Glutamatergic neuron (in vitro differentiated cells): ENCODE data around the gene SHISAL2A. TPM values are rescaled to one million over a fixed set of nuclear protein-coding genes. Genes with fewer than 3 reads are reported as not detected.

Source experiments
- DNase-seq: peaks from one replicate; pipeline ENCODE4 v3.0.0; 2022
- H3K27ac Mint-ChIP-seq: one replicate; pipeline ENCODE4 v1.8.0; 2020; ENCODE audit warnings: mild to moderate bottlenecking, mixed read lengths, inconsistent platforms; ENCODE audit not compliant: unreplicated experiment
- H3K27me3 Mint-ChIP-seq: one replicate; pipeline ENCODE4 v1.8.0; 2020; ENCODE audit warnings: mild to moderate bottlenecking, moderate library complexity, mixed read lengths, inconsistent platforms; ENCODE audit not compliant: unreplicated experiment
- H3K36me3 Mint-ChIP-seq: one replicate; pipeline ENCODE4 v1.8.0; 2020; ENCODE audit warnings: mild to moderate bottlenecking, mixed read lengths, inconsistent platforms; ENCODE audit not compliant: unreplicated experiment
- H3K4me1 Mint-ChIP-seq: one replicate; pipeline ENCODE4 v1.8.0; 2020; ENCODE audit warnings: mild to moderate bottlenecking, low read depth, mixed read lengths, inconsistent platforms; ENCODE audit not compliant: unreplicated experiment
- H3K4me3 Mint-ChIP-seq: one replicate; pipeline ENCODE4 v1.8.0; 2020; ENCODE audit warnings: mild to moderate bottlenecking, mixed read lengths, inconsistent platforms; ENCODE audit not compliant: unreplicated experiment
- H3K9me3 Mint-ChIP-seq: one replicate; pipeline ENCODE4 v1.8.0; 2020; ENCODE audit warnings: mild to moderate bottlenecking, moderate library complexity, mixed read lengths, inconsistent platforms; ENCODE audit not compliant: unreplicated experiment
- CTCF ChIP-seq: fragments of 200-600 bp; sonication (generic); IDR thresholded peaks from one replicate; pipeline ENCODE4 v1.5.0; 2021; ENCODE audit not compliant: partially characterized antibody, unreplicated experiment
- total RNA-seq: library from RNA; stranded (reverse); fragmentation: NEBNext Ultra II Directional; extraction: Animal tissue kit (Norgen Biotek cat#: 25700); gene quantifications from one replicate; pipeline ENCODE4 v1.2.1, GENCODE V29; 2021; ENCODE audit not compliant: unreplicated experiment

The SHISAL2A gene
- total RNA-seq, 1 donor from 2014 or later: not detected

GRCh38 chr1:52677076-52677806 lies 44.3 kb downstream of the SHISAL2A start:
- H3K9me3 Mint-ChIP-seq: no peaks in the 10 kb centered on the region
- no peaks in the 10 kb centered on the region for H3K36me3 Mint-ChIP-seq
- H3K27me3 Mint-ChIP-seq: peaks cover 4% of the 10 kb centered on the region
- H3K4me1 Mint-ChIP-seq: no peaks in the 10 kb centered on the region
- H3K4me3 Mint-ChIP-seq: no peak overlapping the region
- H3K27ac Mint-ChIP-seq: no peak overlapping the region
- TF ChIP-seq CTCF: no peak
- DNase-seq: no peak

DNA sequence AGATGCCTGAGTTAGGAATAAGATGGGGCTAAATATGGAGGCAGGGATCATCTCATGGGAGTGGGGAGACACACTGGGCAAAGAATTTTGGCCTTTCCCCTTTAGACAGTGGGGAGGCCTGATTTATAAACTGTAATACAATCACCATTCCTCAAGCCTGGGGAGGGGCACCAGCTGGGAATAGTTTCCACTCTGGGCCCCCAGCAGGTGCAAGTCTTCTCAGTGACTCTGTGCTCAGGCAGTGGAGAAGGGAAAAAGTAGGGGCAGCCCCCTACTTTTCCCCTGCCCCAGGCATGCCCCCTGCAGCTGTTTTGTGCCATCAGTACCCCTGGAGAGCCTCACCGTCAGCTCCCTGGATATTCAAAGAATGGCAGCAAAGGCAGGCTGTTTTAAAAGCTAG lies 46.1 kb downstream of the SHISAL2A start:
- no peaks in the 10 kb centered on the region for H3K9me3 Mint-ChIP-seq
- H3K27ac Mint-ChIP-seq: no peak overlapping the region
- DNase-seq: no peak
- no peaks in the 10 kb centered on the region for H3K36me3 Mint-ChIP-seq
- no peak for TF ChIP-seq CTCF
- peaks cover 4% of the 10 kb centered on the region for H3K27me3 Mint-ChIP-seq
- no peak overlapping the region for H3K4me3 Mint-ChIP-seq
- no peaks in the 10 kb centered on the region for H3K4me1 Mint-ChIP-seq

GRCh38 chr1:52679498-52679897 lies 46.5 kb downstream of the SHISAL2A start:
- Mint-ChIP-seq H3K4me1 (no peaks in the 10 kb centered on the region), H3K9me3 (no peaks in the 10 kb centered on the region), H3K4me3 (no peak overlapping the region), H3K36me3 (no peaks in the 10 kb centered on the region), H3K27me3 (peaks cover 4% of the 10 kb centered on the region), H3K27ac (no peak overlapping the region)
- no peak for DNase-seq
- no peak for TF ChIP-seq CTCF

GRCh38 chr1:52680353-52680752 lies 47.4 kb downstream of the SHISAL2A start:
- H3K4me3 Mint-ChIP-seq: no peak overlapping the region
- no peak for DNase-seq
- H3K9me3 Mint-ChIP-seq: no peaks in the 10 kb centered on the region
- TF ChIP-seq CTCF: no peak
- peaks cover 4% of the 10 kb centered on the region for H3K27me3 Mint-ChIP-seq
- H3K36me3 Mint-ChIP-seq: no peaks in the 10 kb centered on the region
- no peaks in the 10 kb centered on the region for H3K4me1 Mint-ChIP-seq
- no peak overlapping the region for H3K27ac Mint-ChIP-seq

GRCh38 chr1:52681136-52681535 lies 48.2 kb downstream of the SHISAL2A start:
- peaks cover 4% of the 10 kb centered on the region for H3K27me3 Mint-ChIP-seq
- no peaks in the 10 kb centered on the region for H3K9me3 Mint-ChIP-seq
- DNase-seq: no peak
- H3K4me1 Mint-ChIP-seq: no peaks in the 10 kb centered on the region
- no peaks in the 10 kb centered on the region for H3K36me3 Mint-ChIP-seq
- H3K27ac Mint-ChIP-seq: no peak overlapping the region
- H3K4me3 Mint-ChIP-seq: no peak overlapping the region
- no peak for TF ChIP-seq CTCF
